ENCODE data around the gene SRCIN1.
A peak's percentile ranks its signal among the peaks of the same experiment; 100 is the strongest.

Gene SRCIN1

GRCh38 chr17:38561416-38562214 is 44.1 kb downstream of the SRCIN1 start:
- DNase-seq = no peak

- no peak for DNase-seq
Observed at GRCh38 chr17:38560503-38561318, 45.0 kb downstream of the SRCIN1 start.

- no peak for DNase-seq
Observed at GRCh38 chr17:38559880-38560230, 45.9 kb downstream of the SRCIN1 start.

- peak; percentile 85 for DNase-seq
Observed at GRCh38 chr17:38559051-38559879, 46.5 kb downstream of the SRCIN1 start.

- no peak for DNase-seq
Observed at GRCh38 chr17:38558728-38559050, 47.1 kb downstream of the SRCIN1 start.

- peak; percentile 93 for DNase-seq
Observed at GRCh38 chr17:38557836-38558727, 47.7 kb downstream of the SRCIN1 start.

- no peak for DNase-seq
Observed at GRCh38 chr17:38557396-38557795, 48.4 kb downstream of the SRCIN1 start.

GRCh38 chr17:38556239-38556638 is 49.5 kb downstream of the SRCIN1 start:
- no peak for DNase-seq

- peak; percentile 62 for DNase-seq
Observed at GRCh38 chr17:38554430-38555350, 51.1 kb downstream of the SRCIN1 start.

GRCh38 chr17:38552343-38552742 is 53.4 kb downstream of the SRCIN1 start:
- DNase-seq = no peak

- DNase-seq = no peak
Observed at GRCh38 chr17:38551121-38551520, 54.6 kb downstream of the SRCIN1 start.

GRCh38 chr17:38550661-38551060 is 55.1 kb downstream of the SRCIN1 start:
- no peak for DNase-seq

GRCh38 chr17:38549285-38549684 is 56.5 kb downstream of the SRCIN1 start:
- no peak for DNase-seq

- no peak for DNase-seq
Observed at GRCh38 chr17:38547444-38547843, 58.3 kb downstream of the SRCIN1 start.

- DNase-seq = no peak
Observed at GRCh38 chr17:38546396-38546795, 59.4 kb downstream of the SRCIN1 start.

- no peak for DNase-seq
Observed at GRCh38 chr17:38545531-38546225, 60.1 kb downstream of the SRCIN1 start.

GRCh38 chr17:38544839-38545209 is 60.9 kb downstream of the SRCIN1 start:
- no peak for DNase-seq

GRCh38 chr17:38544175-38544838 is 61.4 kb downstream of the SRCIN1 start:
- no peak for DNase-seq

- no peak for DNase-seq
Observed at GRCh38 chr17:38543403-38544174, 62.2 kb downstream of the SRCIN1 start.

Measured in NCI-H446 treated with DMSO at 0.1 percent for 48 hours (cell line).